WTC11 (cell line): ENCODE results near the gene TMEM179B. TPM values are rescaled to one million over a fixed set of nuclear protein-coding genes. Genes with fewer than 3 reads are reported as not detected.

Experiments used
- ATF1 ChIP-seq: sonication (generic); formaldehyde crosslinking; IDR thresholded peaks from 2 replicates; pipeline ENCODE4 v1.8.1; 2023; ENCODE audit warnings: mild to moderate bottlenecking, moderate library complexity, missing genetic modification reagents
- ATF6 ChIP-seq: sonication (generic); formaldehyde crosslinking; IDR thresholded peaks from 2 replicates; pipeline ENCODE4 v1.8.1; 2023; ENCODE audit warnings: mild to moderate bottlenecking, missing genetic modification reagents
- ELF4 ChIP-seq: sonication (generic); formaldehyde crosslinking; IDR thresholded peaks from 2 replicates; pipeline ENCODE4 v1.8.1; 2022; ENCODE audit warnings: low read depth, mild to moderate bottlenecking, moderate library complexity, missing genetic modification reagents
- ETV6 ChIP-seq: sonication (generic); formaldehyde crosslinking; IDR thresholded peaks from 2 replicates; pipeline ENCODE4 v1.8.1; 2022; ENCODE audit warnings: mild to moderate bottlenecking, missing genetic modification reagents
- FOXK1 ChIP-seq: sonication (generic); formaldehyde crosslinking; IDR thresholded peaks from 2 replicates; pipeline ENCODE4 v1.8.0; 2022; ENCODE audit warnings: mild to moderate bottlenecking, moderate library complexity, missing genetic modification reagents
- HMGA2 ChIP-seq: fragments of 250-450 bp; sonication (Bioruptor Pico); IDR thresholded peaks from 2 replicates; pipeline ENCODE4 v1.4.0; 2021; ENCODE audit warnings: mild to moderate bottlenecking, moderate library complexity
- JAZF1 ChIP-seq: fragments of 250-450 bp; sonication (Bioruptor Pico); IDR thresholded peaks from 2 replicates; pipeline ENCODE4 v1.9.0; 2021; ENCODE audit warnings: moderate library complexity, mild to moderate bottlenecking, inconsistent platforms
- KAT7 ChIP-seq: sonication (generic); formaldehyde crosslinking; IDR thresholded peaks from 2 replicates; pipeline ENCODE4 v1.8.1; 2023; ENCODE audit warnings: missing genetic modification reagents, mild to moderate bottlenecking, borderline replicate concordance
- MLX ChIP-seq: sonication (generic); formaldehyde crosslinking; IDR thresholded peaks from 2 replicates; pipeline ENCODE4 v1.8.1; 2023; ENCODE audit warnings: mild to moderate bottlenecking, missing genetic modification reagents, moderate library complexity
- NFATC4 ChIP-seq: fragments of 250-450 bp; sonication (Bioruptor Pico); IDR thresholded peaks from 2 replicates; pipeline ENCODE4 v1.9.0; 2021; ENCODE audit warnings: mild to moderate bottlenecking
- NR1H2 ChIP-seq: sonication (generic); formaldehyde crosslinking; IDR thresholded peaks from 2 replicates; pipeline ENCODE4 v1.9.0; 2021; ENCODE audit warnings: mild to moderate bottlenecking, moderate library complexity, missing genetic modification reagents
- NR2C2 ChIP-seq: sonication (generic); formaldehyde crosslinking; IDR thresholded peaks from 2 replicates; pipeline ENCODE4 v1.8.0; 2022; ENCODE audit warnings: mild to moderate bottlenecking, missing genetic modification reagents
- PRDM15 ChIP-seq: sonication (generic); formaldehyde crosslinking; IDR thresholded peaks from 2 replicates; pipeline ENCODE4 v1.8.0; 2022; ENCODE audit warnings: missing genetic modification reagents
- RELA ChIP-seq: sonication (generic); formaldehyde crosslinking; IDR thresholded peaks from 2 replicates; pipeline ENCODE4 v1.8.1; 2022; ENCODE audit warnings: missing genetic modification reagents, mild to moderate bottlenecking, borderline replicate concordance
- SP1 ChIP-seq: sonication (generic); formaldehyde crosslinking; conservative IDR thresholded peaks from 2 replicates; pipeline ENCODE4 v1.8.1; 2022; ENCODE audit warnings: missing genetic modification reagents
- TEAD4 ChIP-seq: sonication (generic); formaldehyde crosslinking; IDR thresholded peaks from 2 replicates; pipeline ENCODE4 v1.8.0; 2022; ENCODE audit warnings: mild to moderate bottlenecking, missing genetic modification reagents
- TP53 ChIP-seq: sonication (generic); formaldehyde crosslinking; IDR thresholded peaks from 2 replicates; pipeline ENCODE4 v1.8.1; 2023; ENCODE audit warnings: mild to moderate bottlenecking, missing genetic modification reagents
- ZNF121 ChIP-seq: sonication (generic); formaldehyde crosslinking; IDR thresholded peaks from 2 replicates; pipeline ENCODE4 v1.8.0; 2023; ENCODE audit warnings: missing genetic modification reagents
- ZNF138 ChIP-seq: sonication (generic); formaldehyde crosslinking; conservative IDR thresholded peaks from 2 replicates; pipeline ENCODE4 v1.8.1; 2022; ENCODE audit warnings: mild to moderate bottlenecking, moderate library complexity, missing genetic modification reagents
- total RNA-seq: library from RNA; stranded (reverse); gene quantifications from 3 replicates; pipeline ENCODE4 v1.2.3, GENCODE V29; 2021
- TF ChIP-seq, protein P1 (sequence below): fragments of 200-600 bp; IDR thresholded peaks from 2 replicates; pipeline ENCODE4 v1.8.0; 2022; ENCODE audit warnings: antibody characterized with exemption
- TF ChIP-seq, protein P2 (sequence below): fragments of 250-450 bp; sonication (Bioruptor Pico); IDR thresholded peaks from 2 replicates; pipeline ENCODE4 v1.9.0; 2021; ENCODE audit warnings: moderate library complexity, mild to moderate bottlenecking, inconsistent platforms, borderline replicate concordance
- TF ChIP-seq, protein P3 (sequence below): fragments of 250-450 bp; sonication (Bioruptor Pico); IDR thresholded peaks from 2 replicates; pipeline ENCODE4 v1.9.0; 2021; ENCODE audit warnings: mild to moderate bottlenecking
- TF ChIP-seq, protein P4 (sequence below): sonication (generic); formaldehyde crosslinking; IDR thresholded peaks from 2 replicates; pipeline ENCODE4 v1.8.1; 2023; ENCODE audit warnings: mild to moderate bottlenecking, missing genetic modification reagents, borderline replicate concordance

Gene TMEM179B
- total RNA-seq, 1 experiment from 2014 or later = 21.4 TPM

DNA sequence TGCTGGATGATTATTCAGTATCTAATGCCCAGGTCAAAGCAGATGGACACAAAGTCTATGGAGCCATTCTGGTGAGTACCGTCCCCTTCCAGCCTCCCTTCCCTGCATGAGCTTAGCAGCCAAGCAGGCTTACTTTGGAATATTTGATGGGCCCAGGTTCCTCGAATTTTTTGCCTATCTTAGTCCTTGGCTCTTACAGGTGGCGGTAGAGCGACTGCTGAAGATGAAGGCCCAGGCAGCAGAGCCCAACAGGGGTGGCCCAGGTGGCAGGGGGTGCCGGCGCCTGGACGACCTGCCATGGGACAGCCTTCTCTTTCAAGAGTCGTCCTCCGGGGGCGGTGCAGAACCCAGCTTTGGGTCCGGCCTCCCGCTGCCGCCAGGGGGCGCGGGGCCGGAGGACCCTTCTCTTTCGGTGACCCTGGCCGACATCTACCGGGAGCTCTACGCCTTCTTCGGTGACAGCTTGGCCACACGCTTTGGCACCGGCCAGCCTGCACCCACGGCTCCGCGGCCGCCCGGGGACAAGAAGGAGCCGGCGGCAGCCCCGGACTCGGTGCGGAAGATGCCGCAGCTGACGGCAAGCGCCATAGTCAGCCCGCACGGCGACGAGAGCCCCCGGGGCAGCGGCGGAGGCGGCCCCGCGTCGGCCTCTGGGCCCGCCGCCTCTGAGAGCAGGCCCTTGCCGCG lies 741 bp upstream of the TMEM179B start (continued):
- no peak for TF ChIP-seq MLX (CRISPR knock-in tag)
- TF ChIP-seq NFATC4 = no peak
- TF ChIP-seq NR1H2 (CRISPR knock-in tag) = no peak
- TF ChIP-seq HMGA2 = no peak
- no peak for TF ChIP-seq JAZF1 (CRISPR knock-in tag)
- TF ChIP-seq KAT7 (CRISPR knock-in tag) = peak; percentile 53; the same call in 1 of the 2 replicates
- TF ChIP-seq ATF6 (CRISPR knock-in tag) = no peak
- TF ChIP-seq TEAD4 (CRISPR knock-in tag) = peak; percentile 55; the same call in 1 of the 2 replicates
- TF ChIP-seq SP1 (CRISPR knock-in tag) = no peak
- TF ChIP-seq, protein P1, sequence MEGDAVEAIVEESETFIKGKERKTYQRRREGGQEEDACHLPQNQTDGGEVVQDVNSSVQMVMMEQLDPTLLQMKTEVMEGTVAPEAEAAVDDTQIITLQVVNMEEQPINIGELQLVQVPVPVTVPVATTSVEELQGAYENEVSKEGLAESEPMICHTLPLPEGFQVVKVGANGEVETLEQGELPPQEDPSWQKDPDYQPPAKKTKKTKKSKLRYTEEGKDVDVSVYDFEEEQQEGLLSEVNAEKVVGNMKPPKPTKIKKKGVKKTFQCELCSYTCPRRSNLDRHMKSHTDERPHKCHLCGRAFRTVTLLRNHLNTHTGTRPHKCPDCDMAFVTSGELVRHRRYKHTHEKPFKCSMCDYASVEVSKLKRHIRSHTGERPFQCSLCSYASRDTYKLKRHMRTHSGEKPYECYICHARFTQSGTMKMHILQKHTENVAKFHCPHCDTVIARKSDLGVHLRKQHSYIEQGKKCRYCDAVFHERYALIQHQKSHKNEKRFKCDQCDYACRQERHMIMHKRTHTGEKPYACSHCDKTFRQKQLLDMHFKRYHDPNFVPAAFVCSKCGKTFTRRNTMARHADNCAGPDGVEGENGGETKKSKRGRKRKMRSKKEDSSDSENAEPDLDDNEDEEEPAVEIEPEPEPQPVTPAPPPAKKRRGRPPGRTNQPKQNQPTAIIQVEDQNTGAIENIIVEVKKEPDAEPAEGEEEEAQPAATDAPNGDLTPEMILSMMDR = peak; percentile 96
- TF ChIP-seq, protein P2, sequence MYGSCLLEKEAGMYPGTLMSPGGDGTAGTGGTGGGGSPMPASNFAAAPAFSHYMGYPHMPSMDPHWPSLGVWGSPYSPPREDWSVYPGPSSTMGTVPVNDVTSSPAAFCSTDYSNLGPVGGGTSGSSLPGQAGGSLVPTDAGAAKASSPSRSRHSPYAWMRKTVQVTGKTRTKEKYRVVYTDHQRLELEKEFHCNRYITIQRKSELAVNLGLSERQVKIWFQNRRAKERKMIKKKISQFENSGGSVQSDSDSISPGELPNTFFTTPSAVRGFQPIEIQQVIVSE (CRISPR knock-in tag) = no peak
- no peak for TF ChIP-seq FOXK1 (CRISPR knock-in tag)
- no peak for TF ChIP-seq NR2C2 (CRISPR knock-in tag)
- TF ChIP-seq ZNF121 = peak; percentile 97
- TF ChIP-seq ELF4 (CRISPR knock-in tag) = no peak
- TF ChIP-seq ZNF138 (CRISPR knock-in tag) = no peak
- no peak for TF ChIP-seq TP53 (CRISPR knock-in tag)
- TF ChIP-seq, protein P3, sequence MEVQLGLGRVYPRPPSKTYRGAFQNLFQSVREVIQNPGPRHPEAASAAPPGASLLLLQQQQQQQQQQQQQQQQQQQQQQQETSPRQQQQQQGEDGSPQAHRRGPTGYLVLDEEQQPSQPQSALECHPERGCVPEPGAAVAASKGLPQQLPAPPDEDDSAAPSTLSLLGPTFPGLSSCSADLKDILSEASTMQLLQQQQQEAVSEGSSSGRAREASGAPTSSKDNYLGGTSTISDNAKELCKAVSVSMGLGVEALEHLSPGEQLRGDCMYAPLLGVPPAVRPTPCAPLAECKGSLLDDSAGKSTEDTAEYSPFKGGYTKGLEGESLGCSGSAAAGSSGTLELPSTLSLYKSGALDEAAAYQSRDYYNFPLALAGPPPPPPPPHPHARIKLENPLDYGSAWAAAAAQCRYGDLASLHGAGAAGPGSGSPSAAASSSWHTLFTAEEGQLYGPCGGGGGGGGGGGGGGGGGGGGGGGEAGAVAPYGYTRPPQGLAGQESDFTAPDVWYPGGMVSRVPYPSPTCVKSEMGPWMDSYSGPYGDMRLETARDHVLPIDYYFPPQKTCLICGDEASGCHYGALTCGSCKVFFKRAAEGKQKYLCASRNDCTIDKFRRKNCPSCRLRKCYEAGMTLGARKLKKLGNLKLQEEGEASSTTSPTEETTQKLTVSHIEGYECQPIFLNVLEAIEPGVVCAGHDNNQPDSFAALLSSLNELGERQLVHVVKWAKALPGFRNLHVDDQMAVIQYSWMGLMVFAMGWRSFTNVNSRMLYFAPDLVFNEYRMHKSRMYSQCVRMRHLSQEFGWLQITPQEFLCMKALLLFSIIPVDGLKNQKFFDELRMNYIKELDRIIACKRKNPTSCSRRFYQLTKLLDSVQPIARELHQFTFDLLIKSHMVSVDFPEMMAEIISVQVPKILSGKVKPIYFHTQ (CRISPR knock-in tag) = peak; percentile 57; the same call in 1 of the 2 replicates
- TF ChIP-seq RELA = no peak
- TF ChIP-seq ATF1 (CRISPR knock-in tag) = no peak; the same call in 1 of the 2 replicates
- TF ChIP-seq PRDM15 (CRISPR knock-in tag) = no peak
- no peak for TF ChIP-seq ETV6 (CRISPR knock-in tag)
- TF ChIP-seq, protein P4, sequence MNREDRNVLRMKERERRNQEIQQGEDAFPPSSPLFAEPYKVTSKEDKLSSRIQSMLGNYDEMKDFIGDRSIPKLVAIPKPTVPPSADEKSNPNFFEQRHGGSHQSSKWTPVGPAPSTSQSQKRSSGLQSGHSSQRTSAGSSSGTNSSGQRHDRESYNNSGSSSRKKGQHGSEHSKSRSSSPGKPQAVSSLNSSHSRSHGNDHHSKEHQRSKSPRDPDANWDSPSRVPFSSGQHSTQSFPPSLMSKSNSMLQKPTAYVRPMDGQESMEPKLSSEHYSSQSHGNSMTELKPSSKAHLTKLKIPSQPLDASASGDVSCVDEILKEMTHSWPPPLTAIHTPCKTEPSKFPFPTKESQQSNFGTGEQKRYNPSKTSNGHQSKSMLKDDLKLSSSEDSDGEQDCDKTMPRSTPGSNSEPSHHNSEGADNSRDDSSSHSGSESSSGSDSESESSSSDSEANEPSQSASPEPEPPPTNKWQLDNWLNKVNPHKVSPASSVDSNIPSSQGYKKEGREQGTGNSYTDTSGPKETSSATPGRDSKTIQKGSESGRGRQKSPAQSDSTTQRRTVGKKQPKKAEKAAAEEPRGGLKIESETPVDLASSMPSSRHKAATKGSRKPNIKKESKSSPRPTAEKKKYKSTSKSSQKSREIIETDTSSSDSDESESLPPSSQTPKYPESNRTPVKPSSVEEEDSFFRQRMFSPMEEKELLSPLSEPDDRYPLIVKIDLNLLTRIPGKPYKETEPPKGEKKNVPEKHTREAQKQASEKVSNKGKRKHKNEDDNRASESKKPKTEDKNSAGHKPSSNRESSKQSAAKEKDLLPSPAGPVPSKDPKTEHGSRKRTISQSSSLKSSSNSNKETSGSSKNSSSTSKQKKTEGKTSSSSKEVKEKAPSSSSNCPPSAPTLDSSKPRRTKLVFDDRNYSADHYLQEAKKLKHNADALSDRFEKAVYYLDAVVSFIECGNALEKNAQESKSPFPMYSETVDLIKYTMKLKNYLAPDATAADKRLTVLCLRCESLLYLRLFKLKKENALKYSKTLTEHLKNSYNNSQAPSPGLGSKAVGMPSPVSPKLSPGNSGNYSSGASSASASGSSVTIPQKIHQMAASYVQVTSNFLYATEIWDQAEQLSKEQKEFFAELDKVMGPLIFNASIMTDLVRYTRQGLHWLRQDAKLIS (CRISPR knock-in tag) = no peak
